KMS-11 (cell line): ENCODE results near the gene MAPK9.

Experiments used
- H2AFZ ChIP-seq: fragments of 200-600 bp; sonication (generic); 2 replicates; pipeline ENCODE4 v1.6.1; 2016; ENCODE audit warnings: antibody characterized with exemption, mixed run types, low read depth
- H3K27ac ChIP-seq: fragments of 200-600 bp; sonication (generic); 2 replicates; pipeline ENCODE4 v1.6.1; 2016; ENCODE audit warnings: mild to moderate bottlenecking, mixed run types
- H3K27me3 ChIP-seq: fragments of 200-600 bp; sonication (generic); 2 replicates; pipeline ENCODE4 v1.6.1; 2017; ENCODE audit warnings: mild to moderate bottlenecking, low read depth, mixed run types, moderate library complexity; ENCODE audit not compliant: insufficient read depth
- H3K36me3 ChIP-seq: fragments of 200-600 bp; sonication (generic); 2 replicates; pipeline ENCODE4 v1.6.1; 2017; ENCODE audit warnings: mild to moderate bottlenecking, mixed run types; ENCODE audit not compliant: insufficient read depth
- H3K4me1 ChIP-seq: fragments of 200-600 bp; sonication (generic); 2 replicates; pipeline ENCODE4 v1.6.1; 2016; ENCODE audit warnings: mild to moderate bottlenecking, low read depth, mixed run types; ENCODE audit not compliant: poor library complexity, severe bottlenecking
- H3K4me2 ChIP-seq: fragments of 200-600 bp; sonication (generic); 2 replicates; pipeline ENCODE4 v1.7.0; 2016; ENCODE audit warnings: mild to moderate bottlenecking, mixed run types
- H3K4me3 ChIP-seq: fragments of 200-600 bp; sonication (generic); IDR thresholded peaks from 2 replicates; pipeline ENCODE4 v1.6.1; 2017; ENCODE audit warnings: low read depth, low read length, mixed read lengths; ENCODE audit not compliant: insufficient read depth
- H3K79me2 ChIP-seq: fragments of 200-600 bp; sonication (generic); 2 replicates; pipeline ENCODE4 v1.6.1; 2016; ENCODE audit warnings: low read depth, mixed run types; ENCODE audit not compliant: insufficient read depth
- H3K9ac ChIP-seq: fragments of 200-600 bp; sonication (generic); 2 replicates; pipeline ENCODE4 v1.6.1; 2016; ENCODE audit warnings: mild to moderate bottlenecking, mixed run types
- H4K20me1 ChIP-seq: fragments of 200-600 bp; sonication (generic); 2 replicates; pipeline ENCODE4 v1.6.1; 2016; ENCODE audit warnings: mild to moderate bottlenecking, mixed run types; ENCODE audit not compliant: insufficient read depth
- TF ChIP-seq, protein P1 (sequence below): fragments of 200-600 bp; sonication (generic); conservative IDR thresholded peaks from 2 replicates; pipeline ENCODE4 v1.6.1; 2017; ENCODE audit warnings: low read depth, mild to moderate bottlenecking, antibody characterized with exemption, low read length, moderate library complexity, mixed read lengths

The MAPK9 gene

DNA sequence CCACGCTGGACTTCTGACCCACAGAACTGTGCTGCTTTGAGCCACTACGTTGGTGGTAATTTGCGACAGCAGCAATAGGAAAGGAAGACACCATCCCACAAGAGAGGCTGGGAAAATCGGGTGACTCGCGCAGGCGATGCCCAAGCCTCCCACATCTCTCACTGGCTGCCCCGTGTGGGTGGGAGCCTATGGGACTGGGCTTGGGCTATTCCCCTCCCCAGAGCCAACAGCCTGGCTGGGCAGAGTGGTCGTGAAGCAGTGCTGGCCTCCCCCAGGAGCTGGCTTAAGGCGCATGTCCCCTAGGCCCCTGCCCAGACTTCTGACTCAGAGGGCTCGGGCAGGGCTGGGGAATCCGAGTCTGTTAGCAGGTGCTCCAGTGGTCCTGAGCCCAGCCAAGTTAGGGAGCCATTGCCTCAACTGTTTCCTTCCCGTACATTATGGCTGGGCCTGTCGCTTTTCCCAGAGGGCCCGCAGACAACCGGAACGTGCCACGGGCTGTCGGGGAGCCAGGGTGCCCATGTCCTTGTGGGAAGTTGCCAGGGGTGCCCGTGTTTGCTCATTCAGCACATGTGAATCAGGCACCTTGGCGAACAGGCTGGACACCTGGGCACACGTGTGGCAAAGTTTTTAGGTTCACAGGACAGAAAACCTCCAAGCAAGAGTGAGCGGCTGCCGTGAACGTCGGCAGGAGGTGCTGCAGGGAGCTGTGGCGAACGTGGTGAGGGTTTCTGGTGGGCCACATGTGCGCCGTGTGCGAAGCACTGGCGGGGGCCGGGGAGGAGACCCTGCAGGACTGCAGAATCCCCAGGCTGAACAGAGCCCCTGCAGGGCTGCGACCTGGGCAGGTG is 75.9 kb downstream of the MAPK9 start:
- no peaks in the 10 kb centered on the region for H3K36me3 ChIP-seq
- no peak overlapping the region for H3K9ac ChIP-seq
- no peaks in the 10 kb centered on the region for H4K20me1 ChIP-seq
- H3K4me2 ChIP-seq, result no peak overlapping the region
- no peak overlapping the region for H3K27ac ChIP-seq
- no peaks in the 10 kb centered on the region for H3K79me2 ChIP-seq
- TF ChIP-seq, protein P1, sequence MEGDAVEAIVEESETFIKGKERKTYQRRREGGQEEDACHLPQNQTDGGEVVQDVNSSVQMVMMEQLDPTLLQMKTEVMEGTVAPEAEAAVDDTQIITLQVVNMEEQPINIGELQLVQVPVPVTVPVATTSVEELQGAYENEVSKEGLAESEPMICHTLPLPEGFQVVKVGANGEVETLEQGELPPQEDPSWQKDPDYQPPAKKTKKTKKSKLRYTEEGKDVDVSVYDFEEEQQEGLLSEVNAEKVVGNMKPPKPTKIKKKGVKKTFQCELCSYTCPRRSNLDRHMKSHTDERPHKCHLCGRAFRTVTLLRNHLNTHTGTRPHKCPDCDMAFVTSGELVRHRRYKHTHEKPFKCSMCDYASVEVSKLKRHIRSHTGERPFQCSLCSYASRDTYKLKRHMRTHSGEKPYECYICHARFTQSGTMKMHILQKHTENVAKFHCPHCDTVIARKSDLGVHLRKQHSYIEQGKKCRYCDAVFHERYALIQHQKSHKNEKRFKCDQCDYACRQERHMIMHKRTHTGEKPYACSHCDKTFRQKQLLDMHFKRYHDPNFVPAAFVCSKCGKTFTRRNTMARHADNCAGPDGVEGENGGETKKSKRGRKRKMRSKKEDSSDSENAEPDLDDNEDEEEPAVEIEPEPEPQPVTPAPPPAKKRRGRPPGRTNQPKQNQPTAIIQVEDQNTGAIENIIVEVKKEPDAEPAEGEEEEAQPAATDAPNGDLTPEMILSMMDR, result no peak
- H3K4me3 ChIP-seq, result no peak overlapping the region
- H3K4me1 ChIP-seq, result no peaks in the 10 kb centered on the region
- H3K27me3 ChIP-seq, result no peaks in the 10 kb centered on the region
- no peak overlapping the region for H2AFZ ChIP-seq

DNA sequence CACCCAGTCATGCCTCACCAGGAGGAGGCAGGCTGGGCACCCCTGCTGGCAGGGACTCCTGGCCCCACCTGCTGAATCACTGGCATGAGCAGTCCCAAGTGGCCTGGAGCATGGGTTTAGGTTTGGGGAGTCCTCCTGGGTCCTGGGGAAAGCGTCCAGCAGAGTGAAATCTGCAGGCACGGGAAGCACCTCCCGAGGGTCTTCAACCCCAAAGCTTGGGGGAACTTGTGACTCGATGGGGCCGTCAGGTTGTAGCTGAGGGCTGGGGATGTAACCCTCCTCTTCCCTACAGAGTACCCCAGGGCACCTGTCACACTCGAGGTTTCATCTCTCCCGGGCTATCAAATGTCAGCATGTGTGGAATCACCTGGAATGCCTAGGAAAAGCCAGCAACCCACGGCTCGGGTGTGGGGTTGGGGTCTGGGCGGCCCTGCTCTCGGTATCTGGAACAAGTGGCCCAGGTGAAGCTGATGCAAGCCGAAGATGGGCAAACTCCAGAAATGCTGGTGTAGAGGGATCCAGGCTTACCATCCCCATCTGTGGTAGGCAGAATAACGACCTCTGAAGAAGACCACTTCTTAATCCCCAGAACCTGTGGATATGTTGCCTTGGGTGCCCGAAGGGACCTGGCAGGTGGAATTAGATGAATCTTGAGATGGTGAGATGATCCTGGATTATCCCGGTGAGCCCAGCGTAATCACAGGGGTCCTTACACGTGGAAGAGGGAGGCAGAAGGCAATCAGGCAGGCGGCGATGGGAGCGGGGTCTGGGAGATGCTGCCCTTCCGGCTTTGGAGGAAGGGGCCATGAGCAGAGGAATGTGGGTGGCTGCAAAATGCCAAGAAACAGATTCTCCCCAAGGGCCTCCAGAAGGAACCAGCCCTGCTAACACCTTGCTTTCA is 76.8 kb downstream of the MAPK9 start:
- H3K4me1 ChIP-seq, result no peaks in the 10 kb centered on the region
- H3K36me3 ChIP-seq, result no peaks in the 10 kb centered on the region
- no peaks in the 10 kb centered on the region for H3K27me3 ChIP-seq
- H2AFZ ChIP-seq, result no peak overlapping the region
- no peaks in the 10 kb centered on the region for H4K20me1 ChIP-seq
- no peak overlapping the region for H3K4me3 ChIP-seq
- TF ChIP-seq, protein P1, result no peak
- no peak overlapping the region for H3K4me2 ChIP-seq
- H3K27ac ChIP-seq, result no peak overlapping the region
- H3K79me2 ChIP-seq, result no peaks in the 10 kb centered on the region
- no peak overlapping the region for H3K9ac ChIP-seq

DNA sequence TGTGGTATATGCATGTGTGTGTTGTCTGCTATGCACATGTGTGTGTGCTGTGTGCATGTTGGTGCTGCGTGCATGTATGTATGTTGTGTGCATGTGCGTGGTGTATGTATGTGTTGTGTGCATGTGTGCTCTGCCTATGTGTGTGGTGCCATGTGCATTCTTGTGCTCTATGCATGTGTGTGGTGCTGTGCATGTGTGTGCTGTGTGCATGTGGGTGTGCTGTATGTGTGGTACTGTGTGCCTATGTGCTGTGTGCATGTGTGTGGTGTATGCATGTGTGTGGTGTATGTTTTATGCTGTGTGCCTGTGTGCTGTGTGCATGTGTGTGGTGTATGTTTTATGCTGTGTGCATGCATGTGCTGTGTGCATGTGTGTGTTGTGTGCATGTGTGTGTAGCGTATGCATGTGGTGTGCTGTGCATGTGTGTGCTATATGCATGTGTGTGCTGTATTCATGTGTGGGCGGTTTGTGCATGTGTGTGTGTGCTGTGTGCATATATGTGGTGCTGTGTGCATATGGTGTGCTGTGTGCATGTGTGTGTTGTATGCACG is 78.2 kb downstream of the MAPK9 start:
- no peaks in the 10 kb centered on the region for H3K4me1 ChIP-seq
- H3K36me3 ChIP-seq, result no peaks in the 10 kb centered on the region
- no peaks in the 10 kb centered on the region for H3K27me3 ChIP-seq
- no peaks in the 10 kb centered on the region for H4K20me1 ChIP-seq
- no peak overlapping the region for H3K4me2 ChIP-seq
- no peak overlapping the region for H3K4me3 ChIP-seq
- no peak overlapping the region for H2AFZ ChIP-seq
- H3K9ac ChIP-seq, result no peak overlapping the region
- H3K79me2 ChIP-seq, result no peaks in the 10 kb centered on the region
- TF ChIP-seq, protein P1, result no peak
- H3K27ac ChIP-seq, result no peak overlapping the region

DNA sequence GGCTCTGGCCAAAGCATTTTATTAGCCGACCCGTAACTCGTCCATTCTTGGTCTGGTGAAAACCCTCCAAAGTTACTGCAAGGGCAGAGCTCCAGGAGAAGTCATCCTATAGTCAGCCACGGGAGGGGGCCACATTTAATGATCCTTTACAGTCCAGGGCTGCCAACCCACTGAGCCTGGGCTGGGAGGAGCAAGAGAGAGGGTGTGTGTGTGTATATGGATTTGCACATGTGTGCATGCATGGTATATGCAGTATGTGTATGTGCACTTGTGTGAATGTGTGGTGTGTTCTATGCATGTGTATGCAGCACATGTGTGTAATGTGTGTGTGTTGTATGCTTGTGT is 78.7 kb downstream of the MAPK9 start:
- TF ChIP-seq, protein P1, result no peak
- H3K79me2 ChIP-seq, result no peaks in the 10 kb centered on the region
- no peak overlapping the region for H3K4me2 ChIP-seq
- H3K36me3 ChIP-seq, result no peaks in the 10 kb centered on the region
- H3K9ac ChIP-seq, result no peak overlapping the region
- H4K20me1 ChIP-seq, result no peaks in the 10 kb centered on the region
- no peaks in the 10 kb centered on the region for H3K4me1 ChIP-seq
- H2AFZ ChIP-seq, result no peak overlapping the region
- H3K4me3 ChIP-seq, result no peak overlapping the region
- no peaks in the 10 kb centered on the region for H3K27me3 ChIP-seq
- no peak overlapping the region for H3K27ac ChIP-seq
